ENCODE results near the gene PRDM5.

GRCh38 chr4:120688791-120689190, 233.7 kb downstream of the PRDM5 start:
- TF ChIP-seq POLR2A (IDR thresholded peaks at IDR 0.05; ENCODE audit: extremely low read depth, insufficient read length): no peak
- TF ChIP-seq CTCF (IDR thresholded peaks at IDR 0.05; ENCODE audit: low read depth, low read length): no peak
- TF ChIP-seq MAX (IDR thresholded peaks at IDR 0.05; ENCODE audit: low read depth, low read length): no peak

Measured in NB4 (cell line).